Measurements from ENCODE around the gene JAK1.
A peak's percentile ranks its signal among the peaks of the same experiment; 100 is the strongest.
"Not testable (repeated sequence)": the region's sequence is repeated elsewhere in the genome, so short reads cannot be mapped to it uniquely, and the experiment has no call there.

JAK1 gene
- 690 reads per million, percentile 99 among the genes with 10 or more reads in this experiment for total RNA-seq

- peak; percentile 89 for DNase-seq
Observed at GRCh38 chr1:64966158-64966971, at the start of gene JAK1. Gene JAK1 (minus strand): TSS chr1:64966549. CDS start chr1:64886264, 80,285 bp downstream.

- DNase-seq: no peak
Observed at GRCh38 chr1:65014321-65014720, 48.0 kb upstream of the JAK1 start.

- DNase-seq: no peak
Observed at GRCh38 chr1:65011983-65012382, 45.6 kb upstream of the JAK1 start.

- DNase-seq: no peak
Observed at GRCh38 chr1:65009724-65010420, 43.5 kb upstream of the JAK1 start.

- no peak for DNase-seq
Observed at GRCh38 chr1:65009176-65009575, 42.8 kb upstream of the JAK1 start.

GRCh38 chr1:65006806-65007205 is 40.5 kb upstream of the JAK1 start:
- DNase-seq: no peak

GRCh38 chr1:65003316-65003664 is 36.9 kb upstream of the JAK1 start:
- no peak for DNase-seq

- peak; percentile 72 for DNase-seq
Observed at GRCh38 chr1:65002508-65003315, 36.4 kb upstream of the JAK1 start.

- DNase-seq: no peak
Observed at GRCh38 chr1:65002156-65002507, 35.8 kb upstream of the JAK1 start.

GRCh38 chr1:65001231-65001792 is 35.0 kb upstream of the JAK1 start:
- peak; percentile 62 for DNase-seq

- DNase-seq: not testable (repeated sequence)
Observed at GRCh38 chr1:64998425-64998948, 32.1 kb upstream of the JAK1 start.

GRCh38 chr1:64996541-64997257 is 30.4 kb upstream of the JAK1 start:
- no peak for DNase-seq

GRCh38 chr1:64995316-64995715 is 29.0 kb upstream of the JAK1 start:
- no peak for DNase-seq

- DNase-seq: no peak
Observed at GRCh38 chr1:64986903-64987871, 20.8 kb upstream of the JAK1 start.

- DNase-seq: no peak
Observed at GRCh38 chr1:64984737-64985136, 18.4 kb upstream of the JAK1 start.

GRCh38 chr1:64984106-64984505 is 17.8 kb upstream of the JAK1 start:
- no peak for DNase-seq

- DNase-seq: no peak
Observed at GRCh38 chr1:64983110-64983509, 16.8 kb upstream of the JAK1 start.

- DNase-seq: no peak
Observed at GRCh38 chr1:64981601-64982533, 15.5 kb upstream of the JAK1 start.

GRCh38 chr1:64980745-64981600 is 14.6 kb upstream of the JAK1 start:
- DNase-seq: no peak
